Parathyroid adenoma (tissue), 2 donors: ENCODE results near the gene CAMK2B.

Experiments used
- H2AFZ ChIP-seq: fragments of 300-600 bp; sonication (generic); one replicate; pipeline ENCODE4 v1.7.0; 2017; ENCODE audit warnings: antibody characterized with exemption, mild to moderate bottlenecking
- H3K27ac ChIP-seq: fragments of 300-600 bp; sonication (generic); one replicate; pipeline ENCODE4 v1.7.0; 2017
- H3K27me3 ChIP-seq: fragments of 300-600 bp; sonication (generic); one replicate; pipeline ENCODE4 v1.7.0; 2017; ENCODE audit warnings: low read length; ENCODE audit not compliant: control insufficient read depth, insufficient read depth
- H3K36me3 ChIP-seq: fragments of 300-600 bp; sonication (generic); one replicate; pipeline ENCODE4 v1.7.0; 2017; ENCODE audit warnings: low read length; ENCODE audit not compliant: control insufficient read depth, insufficient read depth
- H3K4me1 ChIP-seq: fragments of 300-600 bp; sonication (generic); one replicate; pipeline ENCODE4 v1.7.0; 2017; ENCODE audit warnings: control low read depth
- H3K4me2 ChIP-seq: fragments of 300-600 bp; sonication (generic); one replicate; pipeline ENCODE4 v1.7.0; 2017; ENCODE audit warnings: low read length
- H3K4me3 ChIP-seq: fragments of 300-600 bp; sonication (generic); one replicate; pipeline ENCODE4 v1.7.0; 2017; ENCODE audit warnings: low read depth, low read length
- H3K79me2 ChIP-seq: fragments of 300-600 bp; sonication (generic); one replicate; pipeline ENCODE4 v1.7.0; 2017; ENCODE audit warnings: control low read depth
- H3K9ac ChIP-seq: fragments of 300-600 bp; sonication (generic); one replicate; pipeline ENCODE4 v1.7.0; 2017; ENCODE audit warnings: mild to moderate bottlenecking
- H3K9me3 ChIP-seq: fragments of 300-600 bp; sonication (generic); one replicate; pipeline ENCODE4 v1.7.0; 2017; ENCODE audit warnings: low read length; ENCODE audit not compliant: control insufficient read depth
- TF ChIP-seq, protein P1 (sequence below): fragments of 300-600 bp; sonication (generic); IDR thresholded peaks from one replicate; pipeline ENCODE4 v1.7.0; 2017; ENCODE audit warnings: antibody characterized with exemption, mild to moderate bottlenecking
- donor health status: primary hyperparathyroidism.

CAMK2B gene

DNA sequence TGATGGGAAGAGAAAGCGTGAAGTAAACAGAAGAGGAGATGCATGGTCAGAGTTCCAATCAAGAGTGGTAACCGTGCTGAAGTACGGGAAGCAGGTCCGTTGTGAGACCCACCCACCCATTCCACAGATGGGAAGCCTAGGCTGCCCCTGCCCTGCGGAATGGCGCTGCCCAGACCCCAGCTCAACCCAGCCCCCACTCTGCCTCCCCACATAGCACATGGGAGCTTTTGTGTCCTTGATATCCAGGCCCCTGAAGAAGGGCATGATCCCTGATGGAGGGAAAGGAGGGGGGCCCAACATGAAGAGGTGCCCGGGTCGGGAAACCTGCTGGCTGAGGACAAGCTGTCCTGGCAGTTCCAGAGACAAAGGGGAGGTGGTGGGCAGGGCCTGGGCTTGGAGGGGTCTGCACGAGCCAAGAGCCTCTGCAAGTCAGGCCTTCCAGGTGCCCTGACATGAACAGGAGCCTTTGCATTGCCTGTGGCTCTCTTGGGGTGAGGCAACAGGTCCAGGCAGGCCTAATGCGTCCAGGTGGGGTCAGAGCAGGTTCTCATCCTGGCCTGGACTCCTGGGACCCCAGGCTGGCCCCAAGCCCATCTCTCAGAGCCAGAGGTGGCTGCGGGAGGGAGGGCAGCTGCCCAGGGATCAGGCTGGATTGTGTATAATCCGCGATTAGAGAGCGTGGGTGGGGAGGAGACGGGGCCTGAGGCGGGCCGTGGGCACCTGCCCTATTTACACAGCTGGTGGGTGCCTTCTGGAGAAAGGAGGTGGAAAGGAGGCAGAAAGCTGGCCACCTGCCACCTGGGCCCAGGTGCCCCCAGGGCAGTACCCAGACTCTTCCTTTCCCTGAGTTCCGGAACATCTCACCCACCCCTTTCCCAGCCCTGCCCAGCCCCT, 101.1 kb downstream of the CAMK2B start:
- no peaks in the 10 kb centered on the region for H3K36me3 ChIP-seq
- no peak overlapping the region for H3K4me2 ChIP-seq
- no peak overlapping the region for H3K27ac ChIP-seq
- no peaks in the 10 kb centered on the region for H3K79me2 ChIP-seq
- TF ChIP-seq, protein P1, sequence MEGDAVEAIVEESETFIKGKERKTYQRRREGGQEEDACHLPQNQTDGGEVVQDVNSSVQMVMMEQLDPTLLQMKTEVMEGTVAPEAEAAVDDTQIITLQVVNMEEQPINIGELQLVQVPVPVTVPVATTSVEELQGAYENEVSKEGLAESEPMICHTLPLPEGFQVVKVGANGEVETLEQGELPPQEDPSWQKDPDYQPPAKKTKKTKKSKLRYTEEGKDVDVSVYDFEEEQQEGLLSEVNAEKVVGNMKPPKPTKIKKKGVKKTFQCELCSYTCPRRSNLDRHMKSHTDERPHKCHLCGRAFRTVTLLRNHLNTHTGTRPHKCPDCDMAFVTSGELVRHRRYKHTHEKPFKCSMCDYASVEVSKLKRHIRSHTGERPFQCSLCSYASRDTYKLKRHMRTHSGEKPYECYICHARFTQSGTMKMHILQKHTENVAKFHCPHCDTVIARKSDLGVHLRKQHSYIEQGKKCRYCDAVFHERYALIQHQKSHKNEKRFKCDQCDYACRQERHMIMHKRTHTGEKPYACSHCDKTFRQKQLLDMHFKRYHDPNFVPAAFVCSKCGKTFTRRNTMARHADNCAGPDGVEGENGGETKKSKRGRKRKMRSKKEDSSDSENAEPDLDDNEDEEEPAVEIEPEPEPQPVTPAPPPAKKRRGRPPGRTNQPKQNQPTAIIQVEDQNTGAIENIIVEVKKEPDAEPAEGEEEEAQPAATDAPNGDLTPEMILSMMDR, result no peak
- H3K9ac ChIP-seq, result no peak overlapping the region
- no peaks in the 10 kb centered on the region for H3K9me3 ChIP-seq
- no peaks in the 10 kb centered on the region for H3K4me1 ChIP-seq
- H2AFZ ChIP-seq, result no peak overlapping the region
- no peaks in the 10 kb centered on the region for H3K27me3 ChIP-seq
- no peak overlapping the region for H3K4me3 ChIP-seq

DNA sequence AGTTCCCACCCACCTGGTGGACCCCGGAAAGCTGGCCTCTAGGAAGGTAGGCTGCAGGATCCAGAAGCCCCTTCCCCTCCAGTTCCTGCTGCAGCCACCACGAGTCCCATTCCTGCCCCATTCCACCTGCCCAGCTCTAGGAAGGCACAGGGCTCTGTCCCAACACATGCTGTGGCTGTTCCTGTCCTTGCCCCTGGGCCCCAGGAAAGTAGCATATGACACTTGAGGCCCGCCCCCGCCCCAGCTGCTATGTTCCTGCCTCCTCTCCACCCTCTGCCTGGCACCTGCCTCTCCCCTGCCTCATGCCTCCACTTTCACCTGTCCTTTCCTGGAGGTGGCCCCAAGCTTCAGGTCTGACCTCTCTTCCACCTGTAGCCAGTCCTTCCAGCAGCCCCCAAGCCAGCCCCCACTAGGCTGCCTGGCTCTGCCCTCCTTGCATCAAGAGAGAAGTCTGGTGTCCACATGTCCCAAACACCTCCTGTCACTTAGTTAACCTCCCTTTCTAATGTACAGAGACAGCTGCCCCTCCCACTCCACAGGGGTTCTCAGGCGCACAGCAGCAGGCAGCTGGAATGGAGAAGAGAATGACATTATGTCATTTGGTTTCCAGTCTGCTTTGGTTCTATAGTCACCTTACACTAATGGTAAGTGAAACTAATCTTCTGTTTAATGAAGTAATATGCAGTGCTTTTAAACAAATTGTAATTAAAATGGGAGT, 101.9 kb downstream of the CAMK2B start:
- H3K9ac ChIP-seq, result no peak overlapping the region
- no peaks in the 10 kb centered on the region for H3K36me3 ChIP-seq
- TF ChIP-seq, protein P1, result no peak
- H3K27me3 ChIP-seq, result no peaks in the 10 kb centered on the region
- H3K4me3 ChIP-seq, result no peak overlapping the region
- H2AFZ ChIP-seq, result no peak overlapping the region
- no peaks in the 10 kb centered on the region for H3K9me3 ChIP-seq
- no peaks in the 10 kb centered on the region for H3K79me2 ChIP-seq
- H3K4me2 ChIP-seq, result no peak overlapping the region
- H3K27ac ChIP-seq, result no peak overlapping the region
- H3K4me1 ChIP-seq, result no peaks in the 10 kb centered on the region

DNA sequence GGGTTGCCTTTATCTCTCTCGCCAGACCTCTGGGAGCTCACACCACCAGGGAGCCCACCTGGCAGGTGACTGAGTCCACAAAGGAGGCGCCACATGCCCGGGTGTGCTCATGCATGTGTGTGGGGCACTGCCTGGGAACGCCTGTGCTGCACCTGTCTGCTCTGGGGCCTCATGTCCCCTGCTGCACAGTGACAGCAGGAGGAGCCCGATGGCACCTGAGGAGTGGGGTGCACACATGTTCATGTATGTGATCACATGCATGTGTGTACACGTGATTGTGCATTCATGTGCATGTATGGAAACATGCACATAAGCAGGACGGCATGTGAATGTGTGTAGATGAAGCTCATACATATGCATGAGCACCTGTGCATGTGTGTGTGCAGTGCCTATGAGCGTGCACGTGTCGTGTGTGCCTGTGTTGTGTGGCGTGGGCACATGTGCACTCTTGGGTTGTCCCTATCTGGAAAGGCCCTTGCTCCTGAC, 102.6 kb downstream of the CAMK2B start:
- Histone ChIP-seq H2AFZ (no peak overlapping the region), H3K27ac (no peak overlapping the region), H3K4me2 (no peak overlapping the region), H3K27me3 (no peaks in the 10 kb centered on the region), H3K4me3 (no peak overlapping the region), H3K36me3 (no peaks in the 10 kb centered on the region), H3K79me2 (no peaks in the 10 kb centered on the region), H3K9ac (no peak overlapping the region), H3K4me1 (no peaks in the 10 kb centered on the region), H3K9me3 (no peaks in the 10 kb centered on the region)
- TF ChIP-seq, protein P1, result no peak

DNA sequence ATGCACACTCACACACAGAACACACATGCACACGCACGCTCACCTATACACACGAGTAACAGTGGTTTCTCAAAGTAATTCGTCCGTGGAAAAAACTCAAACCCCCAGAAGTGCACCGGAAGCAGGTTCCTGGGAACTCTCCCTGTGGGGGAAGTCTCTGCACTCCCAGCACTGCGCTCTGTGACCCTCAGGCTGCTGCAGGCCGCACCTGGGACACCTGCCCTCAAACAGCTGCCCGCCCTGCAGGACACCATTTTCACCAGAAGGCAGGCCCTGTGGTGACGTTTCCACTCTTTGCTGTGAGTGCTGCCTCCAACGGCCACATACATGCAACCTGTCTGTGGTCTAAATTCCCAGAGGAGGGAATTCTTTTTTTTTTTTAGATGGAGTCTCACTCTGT, 103.3 kb downstream of the CAMK2B start:
- Histone ChIP-seq H2AFZ (no peak overlapping the region), H3K27me3 (no peaks in the 10 kb centered on the region), H3K79me2 (no peaks in the 10 kb centered on the region), H3K4me1 (no peaks in the 10 kb centered on the region), H3K36me3 (no peaks in the 10 kb centered on the region), H3K9ac (no peak overlapping the region), H3K27ac (no peak overlapping the region), H3K4me2 (no peak overlapping the region), H3K4me3 (no peak overlapping the region), H3K9me3 (no peaks in the 10 kb centered on the region)
- TF ChIP-seq, protein P1, result no peak
